Kasumi-1 (cell line): Measurements from ENCODE around the gene TIMM17B.

Experiments
- DNase-seq, 2 experiments: peaks; one replicate each; lab custom pipeline; 2025; lab: John Stamatoyannopoulos, UW

The TIMM17B gene

DNA sequence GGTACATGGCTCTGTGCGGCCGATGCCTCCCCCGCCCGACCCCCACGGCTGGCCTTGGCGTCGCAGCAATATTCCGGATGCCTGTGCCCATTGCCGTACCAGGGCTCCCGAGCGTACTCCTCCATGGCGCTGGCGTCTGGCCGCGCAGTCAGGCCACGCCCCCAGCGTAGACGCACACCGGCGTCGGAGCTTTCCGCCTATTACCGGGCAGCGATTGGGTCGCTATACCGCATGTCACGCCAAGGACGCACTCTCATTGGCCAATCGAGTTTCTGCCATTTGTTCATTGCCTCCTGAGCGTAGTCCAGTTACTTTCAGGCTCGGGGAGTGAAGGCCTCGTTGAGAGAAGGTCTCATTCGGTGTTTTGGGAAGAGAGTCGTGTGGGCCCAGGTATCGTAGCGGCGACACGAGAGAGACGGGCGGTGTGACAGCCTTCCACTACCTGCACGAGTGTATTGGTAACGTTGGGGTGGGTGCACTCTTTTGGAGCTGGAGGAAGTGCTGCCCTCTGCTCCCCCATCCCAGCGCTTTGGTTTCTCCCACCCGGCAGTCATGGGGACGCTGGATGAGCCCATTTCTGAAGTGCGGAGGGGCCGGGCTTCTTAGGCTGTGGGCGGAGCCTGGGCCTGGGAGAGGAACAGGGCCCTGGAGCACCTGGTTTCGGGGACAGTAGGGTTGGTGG lies at the start of gene TIMM17B, which contains the start of gene PQBP1:
Gene TIMM17B (minus strand): TSS at position 144 of the 682 bp plus-strand sequence. CDS start 19 bp downstream, at position 125.
Gene PQBP1 (plus strand): TSS at position 306 of the 682 bp plus-strand sequence. CDS start 580 bp downstream, outside the sequence.
- DNase-seq: peak; percentile 85 to 94

DNA sequence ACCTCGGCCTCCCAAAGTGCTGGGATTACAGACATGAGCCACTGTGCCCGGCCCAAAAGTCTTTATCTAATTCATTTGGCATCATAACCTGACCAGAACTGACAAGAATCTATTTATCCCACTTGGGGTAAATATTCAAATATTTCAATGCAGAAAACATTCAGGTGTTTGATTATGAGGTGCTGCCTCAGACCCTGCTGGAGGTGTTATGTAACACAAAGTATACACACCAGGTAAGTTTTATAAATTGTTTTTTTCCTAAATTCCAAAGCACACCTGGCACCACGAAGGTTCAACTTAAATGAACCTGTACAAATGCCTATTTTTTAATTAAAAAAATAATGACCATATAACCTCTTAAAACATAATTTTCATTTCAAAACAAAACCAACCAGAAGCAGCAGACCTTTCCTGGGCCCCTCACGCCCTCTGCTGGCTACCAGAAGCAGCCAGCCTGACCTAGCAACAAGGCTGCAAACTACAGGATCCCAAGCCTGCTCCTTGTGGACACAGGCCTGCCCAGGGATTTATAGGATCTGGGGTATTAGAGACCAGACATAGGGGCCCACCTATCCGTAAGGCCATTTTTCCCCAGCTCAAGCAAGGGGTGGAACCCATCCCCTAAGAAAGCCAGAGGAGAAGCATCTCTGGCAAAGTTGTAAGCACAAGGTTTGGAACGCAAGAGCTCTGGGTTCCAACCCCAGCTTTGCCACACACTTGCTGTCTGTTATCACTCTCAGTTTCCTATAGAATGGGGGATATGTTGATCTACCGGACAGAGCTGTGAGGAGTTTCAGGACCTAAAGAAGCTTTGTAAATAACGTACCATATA lies 48.2 kb upstream of the TIMM17B start:
- DNase-seq: peak; percentile 20 to 57

- no peak for DNase-seq
These were observed 45.3 kb upstream of the TIMM17B start for GRCh38 chrX:48942895-48943294.

DNA sequence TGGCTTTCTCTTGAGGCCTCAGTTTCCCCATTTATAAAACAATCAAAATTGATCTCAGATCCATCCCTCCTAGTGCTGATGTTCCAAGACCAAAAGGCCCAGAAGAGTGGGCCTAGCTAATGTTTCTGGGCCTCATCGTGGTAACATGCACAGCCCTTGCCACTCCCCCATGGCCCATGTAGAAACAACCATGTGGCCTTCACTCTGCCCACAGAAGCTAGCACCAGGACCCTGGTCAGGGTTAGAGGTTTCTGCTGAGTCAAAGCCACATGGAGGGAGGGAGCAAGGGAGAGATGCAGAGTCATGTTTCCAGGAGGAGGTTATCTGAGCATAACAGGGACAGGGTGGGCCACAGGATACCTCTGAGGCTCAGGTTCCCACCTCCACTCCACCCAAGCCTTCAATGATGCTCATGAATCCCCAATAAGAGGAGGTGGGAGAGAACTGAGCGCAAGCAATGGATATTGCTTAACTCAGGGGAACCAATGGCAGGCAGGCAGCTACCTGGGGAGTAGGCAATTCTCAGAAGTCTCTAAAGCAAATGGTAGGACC lies 42.9 kb upstream of the TIMM17B start:
- no peak for DNase-seq

DNA sequence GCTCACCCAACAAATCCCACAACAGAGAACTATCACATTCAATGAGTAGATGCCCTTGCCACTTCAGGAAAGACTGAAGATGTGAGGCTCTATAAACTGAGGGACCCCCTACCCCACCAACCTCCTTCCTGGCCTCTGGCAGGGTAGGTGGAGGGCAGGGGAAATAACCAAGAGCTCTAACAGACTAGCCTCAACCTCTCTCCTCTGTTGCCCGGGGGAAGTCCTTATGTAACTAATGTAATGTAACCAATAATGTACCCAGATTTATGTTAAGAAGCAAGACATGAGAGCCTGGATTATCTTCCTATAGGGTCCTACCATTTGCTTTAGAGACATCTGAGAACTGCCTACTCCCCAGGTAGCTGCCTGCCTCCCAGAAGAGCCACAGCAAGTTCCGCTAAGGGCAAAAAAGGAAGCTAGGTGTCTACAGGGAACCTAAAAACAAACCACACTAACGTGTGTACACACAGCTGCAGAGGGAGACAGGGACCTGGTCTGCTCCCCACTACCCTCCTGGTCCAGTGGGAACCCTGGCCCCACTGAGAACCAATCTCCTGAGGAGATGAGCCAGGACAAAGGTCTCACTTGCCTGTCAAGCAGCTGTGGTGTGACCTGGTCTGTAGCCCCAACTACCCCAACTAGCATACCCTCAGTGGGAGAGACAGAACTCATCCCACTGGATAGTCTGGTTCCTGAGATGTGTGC lies 42.1 kb upstream of the TIMM17B start:
- no peak for DNase-seq

DNA sequence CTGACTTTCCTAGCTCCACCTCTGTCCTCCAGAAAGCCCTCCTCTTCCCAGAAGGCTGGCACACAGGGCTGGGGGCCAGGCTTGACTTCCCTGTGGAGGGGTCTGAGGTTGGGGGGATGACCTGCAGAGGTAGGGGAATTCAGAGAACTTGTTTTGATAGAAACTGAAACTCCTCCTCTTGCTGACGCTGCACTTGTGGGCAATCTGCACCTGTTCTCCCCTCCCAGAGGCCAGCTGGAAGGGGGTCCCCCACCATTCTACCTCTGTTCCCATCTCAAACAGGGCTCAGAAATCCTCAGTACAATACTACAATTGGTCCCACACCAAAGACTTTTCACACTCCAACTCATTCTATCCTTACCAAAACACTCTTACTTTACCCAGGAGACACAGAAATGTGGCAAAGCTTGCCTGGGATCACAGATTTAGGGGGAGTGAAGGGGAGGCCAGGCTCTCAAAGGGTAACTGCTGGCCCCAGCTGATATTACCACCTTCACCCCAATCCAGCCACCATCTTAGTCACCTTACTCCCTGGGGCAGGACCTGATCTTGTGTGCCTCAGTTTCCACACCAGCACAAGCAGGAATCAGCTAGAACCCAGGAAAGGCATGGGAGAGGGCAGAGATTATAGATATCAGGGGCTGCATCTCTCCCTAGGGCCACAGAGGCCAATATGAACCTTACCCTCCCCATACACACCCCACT lies 41.3 kb upstream of the TIMM17B start:
- no peak for DNase-seq

- peak; percentile 31 to 36 for DNase-seq
These were observed 39.7 kb upstream of the TIMM17B start for GRCh38 chrX:48937054-48937907.

DNA sequence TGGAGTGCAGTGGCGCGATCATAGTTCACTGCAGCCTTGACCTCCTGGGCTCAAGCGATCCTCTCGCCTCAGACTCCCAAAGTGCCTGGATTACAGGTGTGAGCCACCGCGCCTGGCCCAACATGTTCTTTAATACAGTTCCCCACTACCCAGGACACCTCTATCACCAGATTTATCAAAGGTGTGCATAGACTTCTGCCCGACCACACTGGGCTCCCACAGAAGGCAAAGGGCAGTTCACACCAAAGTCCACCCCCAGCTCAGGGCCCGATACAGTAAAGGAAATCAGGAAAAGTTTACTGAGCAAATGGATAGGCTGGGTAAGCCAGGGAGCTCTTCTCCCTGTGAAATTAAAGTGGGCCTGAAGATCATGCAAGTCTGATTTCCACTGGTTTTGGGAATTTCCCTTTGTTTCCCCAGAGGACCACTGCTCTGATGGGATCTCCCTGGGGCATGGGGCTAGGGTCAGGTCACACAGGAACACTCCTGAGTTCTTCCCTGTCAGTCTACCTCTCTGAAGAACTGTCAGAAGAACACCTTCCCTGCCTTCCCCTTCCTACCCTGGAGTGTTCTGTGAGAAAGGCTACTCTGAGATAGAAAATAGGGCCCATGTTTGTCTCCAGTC lies 39.0 kb upstream of the TIMM17B start:
- DNase-seq: no peak

DNA sequence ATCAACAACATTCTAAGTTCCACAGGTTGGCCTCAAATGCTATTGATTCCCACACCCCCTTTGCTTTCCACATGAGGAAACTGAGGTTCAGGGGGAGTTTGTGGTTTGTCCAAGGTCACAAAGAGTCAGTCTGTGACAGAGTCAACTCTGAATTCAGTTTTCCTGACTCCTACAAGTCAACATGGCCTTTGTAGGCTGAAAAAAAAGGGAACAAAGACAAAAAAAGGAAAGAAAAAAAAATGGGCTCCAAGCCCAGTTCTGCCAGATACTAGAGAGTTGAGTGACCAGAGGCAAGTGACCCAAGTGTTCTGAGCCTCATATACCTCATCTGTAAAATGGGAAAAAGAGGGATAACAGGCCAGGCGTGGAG lies 37.7 kb upstream of the TIMM17B start:
- DNase-seq: no peak

- DNase-seq: no peak
These were observed 37.2 kb upstream of the TIMM17B start for GRCh38 chrX:48934581-48935300.

DNA sequence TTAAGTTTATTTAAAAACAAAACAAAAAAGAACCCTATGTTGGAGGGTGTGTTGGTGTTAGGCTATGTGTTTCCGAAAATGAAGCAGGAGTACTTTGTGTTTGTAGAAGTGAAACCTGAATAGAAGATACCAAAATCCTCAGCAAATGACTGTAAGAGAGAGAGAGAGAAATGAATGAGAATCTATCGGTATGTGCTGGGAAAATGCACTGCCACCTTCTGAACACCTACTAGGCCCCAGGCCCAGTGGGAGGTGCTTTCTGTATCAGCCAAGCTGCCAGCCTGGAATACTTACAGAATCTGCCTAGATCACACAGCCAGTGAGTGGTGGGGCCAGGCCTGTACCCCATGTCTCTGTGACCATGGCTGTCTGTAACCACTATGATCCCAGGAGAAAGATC lies 36.2 kb upstream of the TIMM17B start:
- no peak for DNase-seq

- no peak for DNase-seq
These were observed 30.3 kb upstream of the TIMM17B start for GRCh38 chrX:48927736-48928382.

GRCh38 chrX:48927123-48927522 lies 29.6 kb upstream of the TIMM17B start:
- no peak for DNase-seq

DNA sequence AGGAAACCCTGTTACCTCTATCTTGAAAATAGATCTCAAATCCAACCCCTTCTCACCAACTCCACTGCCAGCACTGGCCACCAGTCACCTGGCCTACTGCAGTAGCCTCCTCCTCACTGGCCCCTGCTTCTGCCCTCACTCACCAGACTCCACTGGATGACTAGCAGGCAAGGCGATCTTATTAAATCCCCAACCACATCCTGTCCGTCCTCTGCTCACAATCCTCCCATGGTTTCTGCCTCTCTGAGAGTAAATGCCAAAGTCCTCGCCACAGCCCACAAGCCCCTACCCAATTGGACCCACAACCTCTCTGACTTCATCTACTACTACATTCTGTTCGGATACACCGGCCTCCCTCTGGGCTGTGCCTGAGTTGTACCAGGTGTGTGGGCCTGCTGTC lies 26.7 kb upstream of the TIMM17B start:
- DNase-seq: no peak

DNA sequence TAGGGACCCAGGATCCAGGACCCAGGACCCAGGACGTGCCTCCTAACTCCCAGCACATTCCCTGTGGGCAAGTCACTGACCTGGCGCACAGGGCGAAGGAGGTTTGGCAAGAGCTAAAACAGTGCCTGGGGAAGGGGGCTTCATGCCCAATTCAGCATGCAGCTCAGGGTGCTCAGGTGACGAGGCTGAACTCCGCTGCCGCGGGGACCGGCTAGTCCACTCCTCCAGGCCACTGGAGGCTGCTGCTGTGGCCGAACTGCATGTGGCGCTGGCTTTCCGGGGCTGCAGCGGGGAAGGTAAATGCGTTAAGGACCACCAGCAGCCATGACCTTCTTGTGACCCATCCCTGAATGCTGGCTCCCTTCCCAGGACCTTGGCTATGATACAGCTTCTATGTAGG lies 26.2 kb upstream of the TIMM17B start:
- no peak for DNase-seq

- no peak for DNase-seq
These were observed 23.1 kb upstream of the TIMM17B start for GRCh38 chrX:48920718-48921104.

DNA sequence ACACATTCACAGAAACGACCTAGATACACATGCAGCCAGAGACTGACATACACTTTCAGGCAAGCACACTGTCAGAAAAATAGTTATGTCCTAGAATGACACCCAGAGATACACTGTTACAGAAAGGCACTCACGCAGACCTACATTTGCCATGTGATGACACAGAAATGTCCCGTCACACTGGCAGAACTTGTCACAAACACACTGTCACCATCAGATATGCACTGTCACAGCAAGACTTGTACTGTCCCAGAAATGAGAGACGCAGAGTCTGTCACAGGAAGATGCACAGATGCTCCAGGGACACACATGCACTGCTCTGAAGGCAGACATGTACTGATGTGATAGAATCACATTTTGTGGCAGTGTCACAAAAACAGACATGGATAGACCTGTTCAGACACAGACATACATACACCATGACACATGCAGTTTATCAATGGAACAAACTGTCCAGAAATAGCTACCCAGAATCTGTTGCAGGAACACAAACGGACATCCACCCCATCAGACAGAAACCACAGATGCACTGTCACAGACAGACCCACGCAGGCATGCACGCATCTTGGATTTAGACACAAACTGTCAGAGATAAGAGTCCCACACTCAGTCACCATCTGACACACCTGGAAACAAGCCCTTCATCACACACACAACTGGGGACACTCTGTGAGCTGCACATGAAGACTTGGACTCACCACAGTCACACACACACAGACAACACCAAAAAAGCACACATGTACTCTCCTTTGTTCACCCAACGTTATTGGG lies 22.6 kb upstream of the TIMM17B start:
- no peak for DNase-seq

- DNase-seq: no peak
These were observed 21.8 kb upstream of the TIMM17B start for GRCh38 chrX:48919360-48919841.
